Breast epithelium (tissue), 4 donors: ENCODE measurements around the gene FNDC3B. TPM values are rescaled to one million over a fixed set of nuclear protein-coding genes. Genes with fewer than 3 reads are reported as not detected.

Source experiments
- DNase-seq, 2 donors: peaks; one replicate each; pipeline ENCODE4 v3.0.0-alpha.2; 2019; ENCODE audit warnings: low spot score in 2 of 2
- H3K27ac ChIP-seq, 2 donors: fragments of 200-600 bp; sonication (generic) in 1 of 2; one replicate each; pipeline ENCODE4 v1.5.1; 2016 to 2019; ENCODE audit warnings: mild to moderate bottlenecking in 1 of 2
- H3K27me3 ChIP-seq, 2 donors: fragments of 200-600 bp; sonication (generic) in 1 of 2; one replicate each; pipeline versions ENCODE4 v1.5.1 to v1.6.0; 2017 to 2019; ENCODE audit warnings: control low read depth in 1 of 2, mild to moderate bottlenecking in 1 of 2
- H3K36me3 ChIP-seq: fragments of 200-600 bp; one replicate; pipeline ENCODE4 v1.5.1; 2019
- H3K4me1 ChIP-seq, 2 donors: fragments of 200-600 bp; sonication (generic); one replicate each; pipeline ENCODE4 v1.5.1; 2016 to 2019; ENCODE audit warnings: control low read depth in 1 of 2
- H3K4me3 ChIP-seq, 3 donors: fragments of 200-600 bp; sonication (generic); 1 replicate in 2 of 3; 2 replicates in 1 of 3; pipeline ENCODE4 v1.5.1; 2016 to 2019; ENCODE audit warnings: mild to moderate bottlenecking in 3 of 3, moderate library complexity in 2 of 3
- H3K9me3 ChIP-seq, 2 donors: fragments of 200-600 bp; sonication (generic) in 1 of 2; one replicate each; pipeline ENCODE4 v1.5.1; 2016 to 2019; ENCODE audit warnings: control low read depth in 1 of 2
- CTCF ChIP-seq, 3 donors: fragments of 450-650 bp; IDR thresholded peaks; one replicate each; pipeline ENCODE4 v1.5.1; 2016 to 2017; ENCODE audit warnings: antibody characterized with exemption in 3 of 3, mild to moderate bottlenecking in 3 of 3, moderate library complexity in 3 of 3
- POLR2A ChIP-seq: fragments of 450-650 bp; IDR thresholded peaks from one replicate; pipeline ENCODE4 v1.6.1; 2016; ENCODE audit warnings: antibody characterized with exemption, mild to moderate bottlenecking, moderate library complexity
- POLR2AphosphoS5 ChIP-seq, 3 donors: sonication (generic); formaldehyde crosslinking; IDR thresholded peaks; one replicate each; pipeline ENCODE4 v1.6.1; 2017; ENCODE audit warnings: antibody characterized with exemption in 3 of 3
- intact Hi-C: fragments of 100-400 bp; cut with DNase I; formaldehyde crosslinking; loops from one replicate; pipeline ENCODE4 v1.15.1; 2023; ENCODE audit warnings: low total_unique reads
- total RNA-seq, 3 donors: library from RNA; depleted of rRNA; stranded (reverse); fragments of >200 nt; gene quantifications; one replicate each; pipeline ENCODE4 v1.1.0, GENCODE V29; 2016

The FNDC3B gene
- total RNA-seq, 3 donors from 2014 or later: 131 to 172 (median 149) TPM

GRCh38 chr3:172142864-172143451, 103.6 kb downstream of the FNDC3B start:
- H3K4me3 ChIP-seq: no peak overlapping the region
- TF ChIP-seq POLR2AphosphoS5 (IDR thresholded peaks at IDR 0.05) (no peak), CTCF (IDR thresholded peaks at IDR 0.05) (no peak), POLR2A (no peak)
- H3K4me1 ChIP-seq: peaks cover under 1 to 36% of the 10 kb centered on the region in 2 donors
- DNase-seq: no peak
- no peaks in the 10 kb centered on the region for H3K9me3 ChIP-seq
- no peaks in the 10 kb centered on the region for H3K27me3 ChIP-seq
- H3K27ac ChIP-seq: peak overlapping the region; percentile 77 to 82
- no peaks in the 10 kb centered on the region for H3K36me3 ChIP-seq
- intact Hi-C loops: no loop called here

GRCh38 chr3:172143739-172144497, 104.5 kb downstream of the FNDC3B start:
- TF ChIP-seq CTCF (IDR thresholded peaks at IDR 0.05): no peak
- TF ChIP-seq POLR2AphosphoS5 (IDR thresholded peaks at IDR 0.05): no peak
- no peak for TF ChIP-seq POLR2A
- Histone ChIP-seq H3K4me1 (peaks cover 0 to 27% of the 10 kb centered on the region in 2 donors), H3K27me3 (no peaks in the 10 kb centered on the region), H3K36me3 (no peaks in the 10 kb centered on the region), H3K27ac (peak overlapping the region in 1 of 2 donors; percentile 11), H3K4me3 (no peak overlapping the region), H3K9me3 (no peaks in the 10 kb centered on the region)
- DNase-seq: no peak
- intact Hi-C loops: no loop called here

- H3K27me3 ChIP-seq: no peaks in the 10 kb centered on the region
- intact Hi-C loops: no loop called here
- H3K4me1 ChIP-seq: peaks cover 0 to 20% of the 10 kb centered on the region in 2 donors
- H3K27ac ChIP-seq: peak overlapping the region in 1 of 2 donors; percentile 11
- no peaks in the 10 kb centered on the region for H3K36me3 ChIP-seq
- H3K9me3 ChIP-seq: no peaks in the 10 kb centered on the region
- no peak for DNase-seq
- no peak overlapping the region for H3K4me3 ChIP-seq
- TF ChIP-seq POLR2AphosphoS5 (IDR thresholded peaks at IDR 0.05): no peak
- no peak for TF ChIP-seq POLR2A
- TF ChIP-seq CTCF (IDR thresholded peaks at IDR 0.05): no peak
These were observed 105.2 kb downstream of the FNDC3B start for GRCh38 chr3:172144601-172145000.

GRCh38 chr3:172145031-172145686, 105.8 kb downstream of the FNDC3B start:
- Histone ChIP-seq H3K4me3 (no peak overlapping the region), H3K27ac (no peak overlapping the region), H3K4me1 (peaks cover 0 to 16% of the 10 kb centered on the region in 2 donors), H3K9me3 (no peaks in the 10 kb centered on the region), H3K27me3 (no peaks in the 10 kb centered on the region), H3K36me3 (no peaks in the 10 kb centered on the region)
- TF ChIP-seq POLR2A: no peak
- no peak for TF ChIP-seq CTCF (IDR thresholded peaks at IDR 0.05)
- no peak for TF ChIP-seq POLR2AphosphoS5 (IDR thresholded peaks at IDR 0.05)
- intact Hi-C loops: no loop called here
- DNase-seq: no peak

- peaks cover 0 to 8% of the 10 kb centered on the region in 2 donors for H3K4me1 ChIP-seq
- no peak for DNase-seq
- intact Hi-C loops: no loop called here
- TF ChIP-seq CTCF (IDR thresholded peaks at IDR 0.05) (no peak), POLR2AphosphoS5 (IDR thresholded peaks at IDR 0.05) (no peak), POLR2A (no peak)
- no peaks in the 10 kb centered on the region for H3K27me3 ChIP-seq
- H3K4me3 ChIP-seq: no peak overlapping the region
- no peaks in the 10 kb centered on the region for H3K9me3 ChIP-seq
- peak overlapping the region in 1 of 2 donors; percentile 18 for H3K27ac ChIP-seq
- H3K36me3 ChIP-seq: no peaks in the 10 kb centered on the region
These were observed 107.0 kb downstream of the FNDC3B start for GRCh38 chr3:172146349-172146748.
